HG03558 (cell line): ENCODE results near the gene MBLAC1.
A peak's percentile ranks its signal among the peaks of the same experiment; 100 is the strongest.
"Not testable (repeated sequence)": the region's sequence is repeated elsewhere in the genome, so short reads cannot be mapped to it uniquely, and the experiment has no call there.

Experiments
- ATAC-seq: cut with Tn5 transposase; IDR thresholded peaks from one replicate; pipeline ENCODE4 v1.9.1; 2021; ENCODE audit warnings: moderate number of reproducible peaks; ENCODE audit not compliant: unreplicated experiment; ENCODE audit errors: extremely low read depth

The MBLAC1 gene

GRCh38 chr7:100119970-100120732 is 6.6 kb upstream of the MBLAC1 start:
- no peak for ATAC-seq

GRCh38 chr7:100120733-100121036 is 6.1 kb upstream of the MBLAC1 start:
- ATAC-seq = no peak

- no peak for ATAC-seq
Observed at GRCh38 chr7:100122067-100122466, 4.7 kb upstream of the MBLAC1 start.

- ATAC-seq = no peak
Observed at GRCh38 chr7:100122568-100122967, 4.2 kb upstream of the MBLAC1 start.

- ATAC-seq = no peak
Observed at GRCh38 chr7:100124301-100125230, 2.2 kb upstream of the MBLAC1 start.

GRCh38 chr7:100126239-100126930 is 382 bp upstream of the MBLAC1 start:
- no peak for ATAC-seq

GRCh38 chr7:100127866-100128636 is 1.3 kb downstream of the MBLAC1 start:
- no peak for ATAC-seq

GRCh38 chr7:100128637-100128963 is 1.8 kb downstream of the MBLAC1 start:
- ATAC-seq = no peak

GRCh38 chr7:100130220-100130607 is 3.4 kb downstream of the MBLAC1 start:
- not testable (repeated sequence) for ATAC-seq

GRCh38 chr7:100130608-100131453 is 4.1 kb downstream of the MBLAC1 start:
- no peak for ATAC-seq

GRCh38 chr7:100132126-100132525 is 5.4 kb downstream of the MBLAC1 start:
- no peak for ATAC-seq

- peak; percentile 70 for ATAC-seq
Observed at GRCh38 chr7:100132697-100133151, 6.0 kb downstream of the MBLAC1 start.

GRCh38 chr7:100137851-100138760 is 11.3 kb downstream of the MBLAC1 start:
- no peak for ATAC-seq

- no peak for ATAC-seq
Observed at GRCh38 chr7:100141555-100141949, 14.8 kb downstream of the MBLAC1 start.

GRCh38 chr7:100142461-100142860 is 15.7 kb downstream of the MBLAC1 start:
- ATAC-seq = no peak

- not testable (repeated sequence) for ATAC-seq
Observed at GRCh38 chr7:100146350-100146749, 19.6 kb downstream of the MBLAC1 start.

- no peak for ATAC-seq
Observed at GRCh38 chr7:100147278-100147677, 20.5 kb downstream of the MBLAC1 start.

GRCh38 chr7:100148225-100148558 is 21.4 kb downstream of the MBLAC1 start:
- ATAC-seq = no peak
